A549 (cell line): ENCODE data around the gene ARRDC4. TPM values are rescaled to one million over a fixed set of nuclear protein-coding genes. Genes with fewer than 3 reads are reported as not detected.

Experiments
- ATAC-seq, 2 experiments: fragments of 200-7000 bp in 1 of 2; fragments of >200 bp in 1 of 2; cut with Nextera tagmentation in 1 of 2; cut with Tn5 transposase in 1 of 2; 3 replicates each; pipeline versions ENCODE4 v1.8.0 to v1.9.1; 2018 to 2020; ENCODE audit warnings: mild to moderate bottlenecking in 1 of 2, moderate library complexity in 1 of 2
- CTCF ChIA-PET: fragments of 300-600 bp; sonication (Branson Sonifier 250); formaldehyde crosslinking; extraction: SDS; loops from one replicate; lab custom pipeline; 2021; ENCODE audit warnings: antibody characterized with exemption, inconsistent platforms; lab: Yijun Ruan, JAX
- POLR2A ChIA-PET: fragments of 350-600 bp; formaldehyde crosslinking; extraction: SDS; loops from one replicate; lab custom pipeline; 2021; ENCODE audit warnings: antibody characterized with exemption, inconsistent platforms; lab: Yijun Ruan, JAX
- DNase-seq, 2 experiments: peaks; one replicate each; pipeline versions ENCODE4 v3.0.0 to v3.0.0-alpha.2; 2011 to 2016; ENCODE audit warnings: low read depth in 1 of 2, low spot score in 1 of 2
- FAIRE-seq: peaks from 2 replicates; lab custom pipeline; 2011; peaks lifted over from hg19 to GRCh38; lab: Jason Lieb, UNC
- H3K27ac ChIP-seq, 2 experiments: fragments of >200 bp; sonication (Bioruptor Twin); formaldehyde crosslinking; 3 replicates each; pipeline ENCODE4 v1.5.1; 2016 to 2017
- H3K4me1 ChIP-seq: fragments of >200 bp; sonication (Bioruptor Twin); formaldehyde crosslinking; 3 replicates; pipeline ENCODE4 v1.6.1; 2016
- H3K4me2 ChIP-seq: fragments of >200 bp; sonication (Bioruptor Twin); formaldehyde crosslinking; 3 replicates; pipeline ENCODE4 v1.6.1; 2016
- H3K4me3 ChIP-seq: fragments of >200 bp; sonication (Bioruptor Twin); formaldehyde crosslinking; 3 replicates; pipeline ENCODE4 v1.5.1; 2016
- H3K9me3 ChIP-seq: fragments of >200 bp; sonication (Bioruptor Twin); formaldehyde crosslinking; 3 replicates; pipeline ENCODE4 v1.6.1; 2016
- BHLHE40 ChIP-seq: IDR thresholded peaks from 2 replicates; pipeline ENCODE4 v1.6.1; 2012; ENCODE audit warnings: low read depth, low read length, inconsistent platforms
- CBX2 ChIP-seq: fragments of 200-600 bp; sonication (generic); IDR thresholded peaks from 2 replicates; pipeline ENCODE4 v1.6.1; 2016; ENCODE audit warnings: low read depth, mild to moderate bottlenecking, borderline replicate concordance
- CBX8 ChIP-seq: fragments of 200-600 bp; sonication (generic); IDR thresholded peaks from 2 replicates; pipeline ENCODE4 v1.6.1; 2016
- CEBPB ChIP-seq, 2 experiments: fragments of >200 bp in 1 of 2; sonication (Bioruptor Twin) in 1 of 2; formaldehyde crosslinking in 1 of 2; IDR thresholded peaks; 2 replicates each; pipeline ENCODE4 v1.6.1; 2012 to 2016
- CHD2 ChIP-seq: fragments of 150-350 bp; IDR thresholded peaks from 2 replicates; pipeline ENCODE4 v1.6.1; 2014; ENCODE audit warnings: low read length; ENCODE audit not compliant: partially characterized antibody
- EHF ChIP-seq: fragments of 250-450 bp; sonication (Bioruptor Pico); IDR thresholded peaks from 2 replicates; pipeline ENCODE4 v1.5.0; 2020; ENCODE audit warnings: mild to moderate bottlenecking
- EHMT2 ChIP-seq: fragments of 200-600 bp; sonication (generic); IDR thresholded peaks from 2 replicates; pipeline ENCODE4 v1.6.1; 2016; ENCODE audit warnings: antibody characterized with exemption, low read depth, mild to moderate bottlenecking, moderate library complexity
- EP300 ChIP-seq, 2 experiments: fragments of >200 bp; sonication (Bioruptor Twin); formaldehyde crosslinking; IDR thresholded peaks; 2 replicates in 1 of 2; 3 replicates in 1 of 2; pipeline ENCODE4 v1.6.1; 2016 to 2017
- ESRRA ChIP-seq: fragments of 150-350 bp; IDR thresholded peaks from 2 replicates; pipeline ENCODE4 v1.6.1; 2014; ENCODE audit warnings: mild to moderate bottlenecking, low read length, borderline replicate concordance
- FOSB ChIP-seq: fragments of 250-450 bp; sonication (Bioruptor Pico); IDR thresholded peaks from 2 replicates; pipeline ENCODE4 v1.5.0; 2020; ENCODE audit warnings: mild to moderate bottlenecking, moderate library complexity
- FOSL2 ChIP-seq, 2 experiments: fragments of 450-650 bp in 1 of 2; fragments of >200 bp in 1 of 2; sonication (Bioruptor Twin) in 1 of 2; formaldehyde crosslinking; IDR thresholded peaks; 2 replicates each; pipeline versions ENCODE4 v1.5.0 to v1.6.1; 2016 to 2020; ENCODE audit warnings: mild to moderate bottlenecking in 1 of 2, moderate library complexity in 1 of 2
- HEYL ChIP-seq: fragments of 250-450 bp; sonication (Bioruptor Pico); IDR thresholded peaks from 2 replicates; pipeline ENCODE4 v1.8.0; 2021; ENCODE audit warnings: mild to moderate bottlenecking, moderate library complexity
- HOXA7 ChIP-seq: fragments of 250-450 bp; sonication (Bioruptor Pico); IDR thresholded peaks from 2 replicates; pipeline ENCODE4 v1.5.0; 2020; ENCODE audit warnings: mild to moderate bottlenecking, moderate library complexity
- HOXB5 ChIP-seq: fragments of 250-450 bp; sonication (Bioruptor Pico); IDR thresholded peaks from 2 replicates; pipeline ENCODE4 v1.5.0; 2020; ENCODE audit warnings: mild to moderate bottlenecking, moderate library complexity
- KDM1A ChIP-seq: fragments of 200-600 bp; sonication (generic); IDR thresholded peaks from 2 replicates; pipeline ENCODE4 v1.6.1; 2016; ENCODE audit warnings: low read depth, mild to moderate bottlenecking
- MAFK ChIP-seq: fragments of 450-650 bp; IDR thresholded peaks from 2 replicates; pipeline ENCODE4 v1.6.1; 2014; ENCODE audit not compliant: partially characterized antibody
- NPAS2 ChIP-seq: fragments of 250-450 bp; sonication (Bioruptor Pico); IDR thresholded peaks from 2 replicates; pipeline ENCODE4 v1.8.0; 2022; ENCODE audit warnings: mild to moderate bottlenecking, moderate library complexity, borderline replicate concordance
- NR3C1 ChIP-seq: fragments of >200 bp; sonication (Bioruptor Twin); formaldehyde crosslinking; IDR thresholded peaks from 3 replicates; pipeline ENCODE4 v1.6.1; 2017
- POLR2AphosphoS2 ChIP-seq: conservative IDR thresholded peaks from 2 replicates; pipeline ENCODE4 v1.6.1; 2012; ENCODE audit warnings: low read length, improper control_type of control experiment, inconsistent platforms
- RAD21 ChIP-seq, 2 experiments: fragments of >200 bp in 1 of 2; sonication (Bioruptor Twin) in 1 of 2; formaldehyde crosslinking in 1 of 2; IDR thresholded peaks in 1 of 2; conservative IDR thresholded peaks in 1 of 2; 2 replicates in 1 of 2; 3 replicates in 1 of 2; pipeline ENCODE4 v1.6.1; 2012 to 2018; ENCODE audit warnings: inconsistent platforms in 1 of 2
- RCOR1 ChIP-seq: fragments of 150-350 bp; IDR thresholded peaks from 2 replicates; pipeline ENCODE4 v1.6.1; 2014; ENCODE audit warnings: antibody characterized with exemption, low read length, low read depth
- RNF2 ChIP-seq: fragments of 200-600 bp; sonication (generic); IDR thresholded peaks from 2 replicates; pipeline ENCODE4 v1.6.1; 2016; ENCODE audit warnings: low read depth, mild to moderate bottlenecking, antibody characterized with exemption, moderate library complexity, borderline replicate concordance
- SMC3 ChIP-seq: fragments of >200 bp; sonication (Bioruptor Twin); formaldehyde crosslinking; IDR thresholded peaks from 3 replicates; pipeline ENCODE4 v1.6.1; 2018; ENCODE audit warnings: inconsistent platforms
- TFCP2L1 ChIP-seq: fragments of 250-450 bp; sonication (Bioruptor Pico); IDR thresholded peaks from 2 replicates; pipeline ENCODE4 v1.5.0; 2021; ENCODE audit warnings: mild to moderate bottlenecking
- ZC3H11A ChIP-seq: fragments of 450-650 bp; IDR thresholded peaks from 2 replicates; pipeline ENCODE4 v1.6.1; 2014; ENCODE audit warnings: antibody characterized with exemption, mild to moderate bottlenecking
- WGBS: methylation state at CpG from one replicate; pipeline ENCODE4 v1.1.6; 2017; ENCODE audit errors: missing lambda C conversion rate; 5-methylcytosine and 5-hydroxymethylcytosine counted together
- polyA plus RNA-seq, 4 experiments: library from polyadenylated mRNA; depleted of rRNA in 3 of 4; stranded (reverse); fragments of >200 nt; fragmentation: RNase III in 1 of 4; extraction: RNeasy Plus Mini Kit Qiagen cat#74134 plus additional on column Dnase treatment in 1 of 4; gene quantifications; 2 replicates in 3 of 4; 3 replicates in 1 of 4; pipeline ENCODE4 v1.2.3, GENCODE V29; 2011 to 2017
- TF ChIP-seq, protein P1 (sequence below): fragments of 250-450 bp; sonication (Bioruptor Pico); IDR thresholded peaks from 2 replicates; pipeline ENCODE4 v1.5.0; 2020; ENCODE audit warnings: low read depth, mild to moderate bottlenecking, moderate library complexity
- TF ChIP-seq, protein P2 (sequence below): IDR thresholded peaks from 2 replicates; pipeline ENCODE4 v1.6.1; 2012
- TF ChIP-seq, protein P3 (sequence below): fragments of >200 bp; sonication (Bioruptor Twin); formaldehyde crosslinking; IDR thresholded peaks from 2 replicates; pipeline ENCODE4 v1.6.1; 2016
- TF ChIP-seq, protein P4 (sequence below): fragments of 450-650 bp; IDR thresholded peaks from 2 replicates; pipeline ENCODE4 v1.6.1; 2014; ENCODE audit warnings: antibody characterized with exemption
- TF ChIP-seq, protein P5 (sequence below): fragments of 150-350 bp; IDR thresholded peaks from 2 replicates; pipeline ENCODE4 v1.6.1; 2014; ENCODE audit warnings: low read depth, mild to moderate bottlenecking, low read length
- TF ChIP-seq, protein P6 (sequence below): IDR thresholded peaks from 2 replicates; pipeline ENCODE4 v1.6.1; 2012
- TF ChIP-seq, protein P7 (sequence below): IDR thresholded peaks from 2 replicates; pipeline ENCODE4 v1.6.1; 2012; ENCODE audit warnings: low read depth, borderline replicate concordance

The ARRDC4 gene
- polyA plus RNA-seq, 2 of the 4 experiments (the other 2 are of a cell fraction): 0.19 to 2.2 TPM

DNA sequence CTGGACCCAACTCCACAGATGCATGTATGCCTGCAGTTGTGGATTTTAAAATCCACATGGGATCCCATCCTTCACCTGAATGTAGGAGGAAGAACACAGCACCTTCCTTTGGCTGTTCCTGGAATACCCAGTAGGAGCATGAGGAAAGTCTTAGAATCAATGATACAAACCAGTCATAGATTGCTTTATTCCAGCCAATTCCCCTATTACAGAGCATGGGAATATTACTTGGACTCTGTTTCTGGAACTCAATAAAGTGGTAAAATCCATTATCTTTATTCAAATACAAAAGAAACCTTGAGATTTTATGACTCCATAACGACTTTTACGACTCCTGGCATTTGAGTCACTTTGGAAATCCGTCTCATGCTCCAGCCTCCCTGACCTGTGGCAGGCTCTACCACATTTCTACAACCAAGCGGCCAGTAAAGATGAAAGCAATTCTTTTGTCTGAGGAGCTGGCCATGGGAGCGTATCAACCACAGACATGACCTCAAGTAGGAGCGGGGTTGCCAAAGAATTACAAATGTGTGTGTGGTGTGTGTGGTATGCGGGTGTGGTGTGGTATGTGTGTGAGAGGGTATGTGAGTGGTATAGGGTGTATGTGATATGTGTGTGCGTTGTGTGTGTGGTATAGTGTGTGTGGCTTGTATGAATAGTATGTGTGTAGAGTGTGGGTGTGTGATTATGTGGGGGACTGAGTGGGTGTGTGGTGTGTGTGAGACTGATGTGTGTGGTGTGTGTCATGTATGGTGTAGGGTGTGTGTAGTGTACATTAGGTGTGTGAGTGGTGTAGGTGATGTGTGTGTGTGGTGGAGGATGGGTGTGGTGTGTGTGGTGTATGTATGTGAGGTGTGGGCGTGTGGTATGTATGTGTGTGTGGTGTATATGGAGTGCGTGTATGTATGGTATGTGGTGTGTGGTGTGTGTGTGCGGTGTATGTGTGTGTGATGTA lies 40.0 kb downstream of the ARRDC4 start:
- DNase-seq (no peak), FAIRE-seq (no peak), ATAC-seq (no peak)
- Histone ChIP-seq H3K4me3 (no peak overlapping the region), H3K4me2 (no peak overlapping the region), H3K4me1 (no peaks in the 10 kb centered on the region), H3K9me3 (peaks cover 14% of the 10 kb centered on the region; the same call in 2 of the 3 replicates), H3K27ac (no peak overlapping the region)
- TF ChIP-seq, protein P1, sequence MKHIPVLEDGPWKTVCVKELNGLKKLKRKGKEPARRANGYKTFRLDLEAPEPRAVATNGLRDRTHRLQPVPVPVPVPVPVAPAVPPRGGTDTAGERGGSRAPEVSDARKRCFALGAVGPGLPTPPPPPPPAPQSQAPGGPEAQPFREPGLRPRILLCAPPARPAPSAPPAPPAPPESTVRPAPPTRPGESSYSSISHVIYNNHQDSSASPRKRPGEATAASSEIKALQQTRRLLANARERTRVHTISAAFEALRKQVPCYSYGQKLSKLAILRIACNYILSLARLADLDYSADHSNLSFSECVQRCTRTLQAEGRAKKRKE (CRISPR knock-in tag): no peak
- TF ChIP-seq, protein P2, sequence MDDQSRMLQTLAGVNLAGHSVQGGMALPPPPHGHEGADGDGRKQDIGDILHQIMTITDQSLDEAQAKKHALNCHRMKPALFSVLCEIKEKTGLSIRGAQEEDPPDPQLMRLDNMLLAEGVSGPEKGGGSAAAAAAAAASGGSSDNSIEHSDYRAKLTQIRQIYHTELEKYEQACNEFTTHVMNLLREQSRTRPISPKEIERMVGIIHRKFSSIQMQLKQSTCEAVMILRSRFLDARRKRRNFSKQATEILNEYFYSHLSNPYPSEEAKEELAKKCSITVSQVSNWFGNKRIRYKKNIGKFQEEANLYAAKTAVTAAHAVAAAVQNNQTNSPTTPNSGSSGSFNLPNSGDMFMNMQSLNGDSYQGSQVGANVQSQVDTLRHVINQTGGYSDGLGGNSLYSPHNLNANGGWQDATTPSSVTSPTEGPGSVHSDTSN: no peak
- TF ChIP-seq HEYL: no peak
- TF ChIP-seq, protein P3, sequence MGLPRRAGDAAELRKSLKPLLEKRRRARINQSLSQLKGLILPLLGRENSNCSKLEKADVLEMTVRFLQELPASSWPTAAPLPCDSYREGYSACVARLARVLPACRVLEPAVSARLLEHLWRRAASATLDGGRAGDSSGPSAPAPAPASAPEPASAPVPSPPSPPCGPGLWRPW: no peak
- TF ChIP-seq ZC3H11A: no peak
- TF ChIP-seq HOXB5 (CRISPR knock-in tag): no peak
- TF ChIP-seq, protein P4, sequence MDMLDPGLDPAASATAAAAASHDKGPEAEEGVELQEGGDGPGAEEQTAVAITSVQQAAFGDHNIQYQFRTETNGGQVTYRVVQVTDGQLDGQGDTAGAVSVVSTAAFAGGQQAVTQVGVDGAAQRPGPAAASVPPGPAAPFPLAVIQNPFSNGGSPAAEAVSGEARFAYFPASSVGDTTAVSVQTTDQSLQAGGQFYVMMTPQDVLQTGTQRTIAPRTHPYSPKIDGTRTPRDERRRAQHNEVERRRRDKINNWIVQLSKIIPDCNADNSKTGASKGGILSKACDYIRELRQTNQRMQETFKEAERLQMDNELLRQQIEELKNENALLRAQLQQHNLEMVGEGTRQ: no peak
- TF ChIP-seq, protein P5, sequence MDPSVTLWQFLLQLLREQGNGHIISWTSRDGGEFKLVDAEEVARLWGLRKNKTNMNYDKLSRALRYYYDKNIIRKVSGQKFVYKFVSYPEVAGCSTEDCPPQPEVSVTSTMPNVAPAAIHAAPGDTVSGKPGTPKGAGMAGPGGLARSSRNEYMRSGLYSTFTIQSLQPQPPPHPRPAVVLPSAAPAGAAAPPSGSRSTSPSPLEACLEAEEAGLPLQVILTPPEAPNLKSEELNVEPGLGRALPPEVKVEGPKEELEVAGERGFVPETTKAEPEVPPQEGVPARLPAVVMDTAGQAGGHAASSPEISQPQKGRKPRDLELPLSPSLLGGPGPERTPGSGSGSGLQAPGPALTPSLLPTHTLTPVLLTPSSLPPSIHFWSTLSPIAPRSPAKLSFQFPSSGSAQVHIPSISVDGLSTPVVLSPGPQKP: no peak
- TF ChIP-seq ESRRA: no peak
- no peak for TF ChIP-seq RCOR1
- no peak for TF ChIP-seq CBX8
- TF ChIP-seq POLR2AphosphoS2: no peak
- no peak for TF ChIP-seq HOXA7 (CRISPR knock-in tag)
- TF ChIP-seq FOSL2 (IDR thresholded peaks at IDR 0.05): no peak
- no peak for TF ChIP-seq FOSL2 (CRISPR knock-in tag; IDR thresholded peaks at IDR 0.05)
- TF ChIP-seq SMC3: no peak
- TF ChIP-seq KDM1A: no peak
- no peak for TF ChIP-seq TFCP2L1 (CRISPR knock-in tag)
- no peak for TF ChIP-seq FOSB
- no peak for TF ChIP-seq CHD2
- TF ChIP-seq, protein P6, sequence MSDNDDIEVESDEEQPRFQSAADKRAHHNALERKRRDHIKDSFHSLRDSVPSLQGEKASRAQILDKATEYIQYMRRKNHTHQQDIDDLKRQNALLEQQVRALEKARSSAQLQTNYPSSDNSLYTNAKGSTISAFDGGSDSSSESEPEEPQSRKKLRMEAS: no peak
- CTCF ChIA-PET: interaction anchor here (0.6 to 0.7 kb wide), 2 partner anchors 77 to 1656 kb away, joined by 3 to 5 read pairs; no protein-coding TSS in a partner anchor
- WGBS: 44% methylated on average over 11 of the region's 11 CpGs
- POLR2A ChIA-PET: no interaction called here

DNA sequence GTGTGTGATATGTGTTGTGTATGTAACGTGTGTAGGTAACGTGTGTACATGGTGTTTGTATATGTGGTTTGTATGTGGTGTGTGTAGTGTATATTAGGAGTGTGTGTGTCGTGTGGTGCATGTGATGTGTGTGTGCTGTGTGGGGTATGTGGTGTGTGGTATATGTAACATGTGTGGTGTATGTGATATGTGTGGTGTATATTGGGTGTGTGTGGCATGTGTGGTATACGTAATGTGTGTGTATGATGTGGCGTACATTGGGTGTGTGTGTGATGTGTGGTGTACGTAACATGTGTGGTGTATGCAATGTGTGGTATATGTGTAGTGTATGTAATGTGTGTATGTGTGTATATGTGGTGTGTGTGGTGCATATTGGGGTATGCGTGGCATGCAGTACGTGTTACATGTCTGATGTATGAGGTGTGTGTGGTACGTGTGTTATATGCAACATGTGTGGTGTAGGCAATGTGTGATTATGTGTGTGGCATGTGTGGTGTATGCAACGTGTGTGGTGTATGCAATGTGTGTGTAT lies 41.2 kb downstream of the ARRDC4 start:
- ChIA-PET POLR2A (no interaction called here), CTCF (no interaction called here)
- Histone ChIP-seq H3K4me1 (no peaks in the 10 kb centered on the region), H3K27ac (no peak overlapping the region), H3K4me3 (no peak overlapping the region), H3K4me2 (no peak overlapping the region), H3K9me3 (peaks cover 14% of the 10 kb centered on the region; the same call in 2 of the 3 replicates)
- 40% methylated on average over 10 of the region's 10 CpGs for WGBS
- FAIRE-seq: peak; percentile 81
- no peak for TF ChIP-seq RNF2
- TF ChIP-seq CBX2: no peak
- TF ChIP-seq, protein P7, sequence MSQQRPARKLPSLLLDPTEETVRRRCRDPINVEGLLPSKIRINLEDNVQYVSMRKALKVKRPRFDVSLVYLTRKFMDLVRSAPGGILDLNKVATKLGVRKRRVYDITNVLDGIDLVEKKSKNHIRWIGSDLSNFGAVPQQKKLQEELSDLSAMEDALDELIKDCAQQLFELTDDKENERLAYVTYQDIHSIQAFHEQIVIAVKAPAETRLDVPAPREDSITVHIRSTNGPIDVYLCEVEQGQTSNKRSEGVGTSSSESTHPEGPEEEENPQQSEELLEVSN: no peak
- no peak for TF ChIP-seq CEBPB (IDR thresholded peaks at IDR 0.05)
- TF ChIP-seq EHF (CRISPR knock-in tag): no peak
- TF ChIP-seq NR3C1: no peak
- no peak for TF ChIP-seq HOXB5 (CRISPR knock-in tag)
- no peak for TF ChIP-seq EP300 (IDR thresholded peaks at IDR 0.05)
- no peak for TF ChIP-seq RAD21 (conservative IDR thresholded peaks at IDR 0.05 in 1 of 2, IDR thresholded peaks at IDR 0.05 in 1 of 2)
- TF ChIP-seq, protein P1 (CRISPR knock-in tag): no peak
- no peak for TF ChIP-seq EHMT2
- TF ChIP-seq NPAS2 (CRISPR knock-in tag): no peak
- TF ChIP-seq MAFK: no peak
- TF ChIP-seq BHLHE40: no peak
- no peak for DNase-seq
- no peak for ATAC-seq
